ENCODE measurements around the gene WNT7A.

WNT7A gene

DNA sequence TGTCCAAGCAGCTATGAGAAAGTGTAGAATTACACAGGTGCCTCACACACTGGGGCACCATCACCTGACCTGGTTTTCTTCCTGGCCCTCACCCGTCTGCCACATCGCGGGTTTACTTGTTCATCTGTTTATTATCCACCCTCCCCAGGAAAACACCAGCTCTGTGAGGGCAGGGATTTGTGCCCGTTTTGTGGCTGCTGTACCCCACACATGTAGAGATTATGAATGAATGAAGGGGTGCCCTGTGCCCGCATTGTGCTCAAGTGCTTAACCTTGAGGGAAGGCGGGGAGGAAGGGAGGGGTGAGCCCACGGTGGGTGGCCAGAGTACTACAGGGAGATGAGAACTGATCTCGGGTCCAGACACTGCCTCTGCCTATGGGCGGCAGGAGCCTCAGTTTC is 108.4 kb downstream of the WNT7A start:
- DNase-seq (ENCODE audit: low read depth in 2 of 2), result no peak

DNA sequence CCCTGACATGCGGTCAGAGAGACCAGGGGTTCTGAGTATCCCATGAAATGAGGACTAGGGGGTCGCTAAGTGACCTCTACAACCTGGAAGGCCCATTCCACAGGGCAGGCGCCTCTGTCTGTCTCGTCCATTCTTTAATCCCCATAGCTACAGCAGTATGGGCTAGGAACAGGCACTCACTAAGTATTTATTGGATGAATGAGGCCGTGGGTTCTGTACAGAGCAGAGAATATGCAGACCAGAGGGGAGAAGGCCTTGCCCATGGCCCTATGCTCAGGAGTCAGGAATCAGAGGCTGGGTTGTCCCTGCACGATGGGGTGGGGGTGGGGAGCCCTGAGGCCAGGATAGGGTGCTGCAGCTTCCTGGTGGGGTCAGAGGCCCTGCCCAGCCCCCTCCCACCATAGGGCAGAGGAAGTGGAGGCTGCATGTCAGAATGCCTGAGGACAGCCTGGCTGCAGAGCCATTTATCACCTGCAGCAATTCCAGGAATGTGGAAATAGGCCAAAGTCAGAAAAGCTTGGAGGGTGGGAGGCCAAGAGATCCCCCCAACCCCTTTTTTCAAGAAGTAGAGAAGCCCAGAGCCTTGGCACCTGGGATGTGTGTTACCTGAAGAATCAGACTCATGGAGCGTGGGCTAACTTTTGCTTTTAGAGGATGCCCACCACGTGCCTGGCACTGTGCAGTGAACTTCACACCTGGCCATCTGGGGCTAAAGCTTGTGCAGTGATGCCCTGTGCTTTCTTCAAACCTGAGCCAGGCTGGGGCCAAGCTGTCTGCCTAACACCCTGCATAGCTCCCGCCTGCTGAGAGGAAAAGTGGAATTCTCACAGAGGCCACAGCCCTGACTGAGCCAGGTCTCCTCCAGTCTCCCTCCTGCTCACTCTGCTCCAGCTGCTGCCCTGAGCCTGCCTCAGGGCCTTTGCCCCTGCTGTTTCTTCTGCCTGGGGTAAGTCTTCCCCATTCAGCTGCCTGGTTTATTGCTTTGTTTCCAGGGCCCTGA is 109.4 kb downstream of the WNT7A start:
- no peak for DNase-seq (ENCODE audit: low read depth in 2 of 2)

DNA sequence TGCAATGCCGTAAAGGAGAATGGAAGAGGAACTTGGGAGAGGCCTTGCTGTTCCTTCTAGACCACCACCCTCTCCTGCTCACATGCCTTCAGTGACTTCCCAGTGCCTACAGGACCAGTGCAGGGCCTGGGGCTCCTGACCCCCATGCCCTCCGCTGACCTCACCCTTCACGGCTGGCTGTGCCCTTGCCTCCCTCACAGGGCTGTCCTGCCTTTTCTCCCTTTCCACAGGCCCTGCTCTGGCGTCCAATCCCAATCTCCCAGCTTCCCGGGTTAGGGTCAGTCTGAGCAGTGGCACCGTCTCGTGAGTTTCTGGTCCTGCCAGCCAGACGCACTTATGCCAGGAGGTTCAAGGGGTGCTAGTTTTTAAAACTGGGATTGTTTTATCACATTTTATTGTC is 110.4 kb downstream of the WNT7A start:
- DNase-seq (ENCODE audit: low read depth in 2 of 2), result no peak

DNA sequence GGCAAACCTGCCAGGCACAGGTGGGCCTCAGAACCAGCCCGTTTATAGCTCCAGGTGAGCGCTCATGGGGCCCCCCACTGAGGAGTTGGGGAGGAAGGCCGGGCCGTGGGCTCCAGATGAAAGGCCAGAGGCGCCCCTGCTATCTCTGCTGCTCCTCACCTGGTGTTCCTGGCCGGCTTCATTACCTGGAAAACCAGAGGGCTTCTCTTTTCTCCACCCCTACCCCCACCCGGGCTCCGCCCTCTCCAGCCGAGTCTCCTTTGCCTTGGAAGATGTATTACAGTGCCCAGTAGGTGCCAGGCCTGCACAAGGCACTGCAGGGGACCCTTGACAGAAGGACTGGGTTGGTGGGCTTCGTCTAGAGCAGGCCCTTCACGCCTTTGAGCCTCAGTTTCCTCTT is 111.4 kb downstream of the WNT7A start:
- no peak for DNase-seq (ENCODE audit: low read depth in 2 of 2)

DNA sequence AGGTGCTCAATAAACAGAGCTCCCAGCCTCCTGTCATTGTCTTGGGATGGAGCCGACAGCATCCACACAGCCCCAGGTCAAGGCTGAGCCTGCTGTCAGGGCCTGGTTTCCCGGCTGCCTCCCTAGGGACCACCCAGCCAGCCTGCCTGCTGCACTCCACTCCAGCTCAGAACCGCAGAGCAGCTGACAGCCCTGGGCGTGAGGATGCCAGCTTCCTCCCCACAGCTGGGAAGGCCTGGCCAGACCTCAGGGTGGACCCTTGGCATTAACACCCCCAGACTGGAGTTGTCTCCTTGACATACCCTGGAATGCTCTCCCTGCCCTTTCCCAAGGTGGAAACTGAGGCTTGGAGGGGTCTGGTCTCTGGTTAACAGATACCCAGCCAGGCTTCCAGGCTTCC is 112.0 kb downstream of the WNT7A start:
- DNase-seq (ENCODE audit: low read depth in 2 of 2), result no peak

DNA sequence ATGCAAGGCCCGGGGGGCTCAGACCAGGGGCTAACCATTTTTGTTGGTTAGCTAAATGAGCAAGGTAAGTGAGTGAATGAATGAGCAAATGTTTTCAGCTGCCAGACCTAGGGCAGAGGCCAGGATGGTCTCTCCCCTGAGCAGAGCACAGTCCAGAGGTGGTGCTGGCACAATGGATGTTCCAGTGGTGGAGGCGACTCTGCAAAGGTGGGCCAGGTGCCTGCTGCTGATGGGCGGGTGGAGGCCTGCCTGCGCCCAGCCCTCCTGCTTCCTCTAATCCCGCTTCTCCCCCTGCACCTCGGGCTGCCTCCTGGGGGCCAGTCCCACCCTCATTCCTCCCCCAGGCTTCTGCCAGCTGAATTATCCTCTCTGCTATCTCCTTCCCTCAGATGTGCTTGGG is 112.8 kb downstream of the WNT7A start:
- no peak for DNase-seq (ENCODE audit: low read depth in 2 of 2)
